Immature natural killer cell (primary cell): ENCODE measurements around the gene PSMA8. TPM values are rescaled to one million over a fixed set of nuclear protein-coding genes. Genes with fewer than 3 reads are reported as not detected.
"Not testable (repeated sequence)": the region's sequence is repeated elsewhere in the genome, so short reads cannot be mapped to it uniquely, and the experiment has no call there.

Experiments used
- DNase-seq, 3 donors: peaks; one replicate each; pipeline ENCODE4 v3.0.0; 2022; ENCODE audit warnings: mixed read lengths in 1 of 3
- H3K27ac Mint-ChIP-seq, 6 donors: one replicate each; pipeline ENCODE4 v1.8.0; 2020; ENCODE audit warnings: mixed read lengths in 6 of 6, mild to moderate bottlenecking in 5 of 6, inconsistent platforms in 4 of 6, moderate library complexity in 3 of 6
- H3K27me3 Mint-ChIP-seq, 3 donors: one replicate each; pipeline ENCODE4 v1.8.0; 2020 to 2021; ENCODE audit warnings: low read depth in 3 of 3, mild to moderate bottlenecking in 3 of 3, mixed read lengths in 3 of 3, moderate library complexity in 3 of 3, inconsistent platforms in 1 of 3
- H3K36me3 Mint-ChIP-seq, 3 donors: one replicate each; pipeline ENCODE4 v1.8.0; 2020; ENCODE audit warnings: mixed read lengths in 3 of 3, inconsistent platforms in 2 of 3, mild to moderate bottlenecking in 2 of 3
- H3K4me1 Mint-ChIP-seq, 2 donors: one replicate each; pipeline ENCODE4 v1.8.0; 2020; ENCODE audit warnings: inconsistent platforms in 2 of 2, mild to moderate bottlenecking in 2 of 2, mixed read lengths in 2 of 2, moderate library complexity in 1 of 2
- H3K4me3 Mint-ChIP-seq, 5 donors: one replicate each; pipeline ENCODE4 v1.8.0; 2020; ENCODE audit warnings: mild to moderate bottlenecking in 5 of 5, mixed read lengths in 5 of 5, inconsistent platforms in 3 of 5, moderate library complexity in 3 of 5
- H3K9me3 Mint-ChIP-seq, 6 donors: one replicate each; pipeline ENCODE4 v1.8.0; 2020; ENCODE audit warnings: mild to moderate bottlenecking in 6 of 6, mixed read lengths in 6 of 6, inconsistent platforms in 4 of 6, moderate library complexity in 3 of 6
- polyA plus RNA-seq, 3 donors: library from polyadenylated mRNA; unstranded; fragments of 300-500 nt; fragmentation: Illumina TruSeq; gene quantifications; one replicate each; pipeline ENCODE4 v1.2.3, GENCODE V29; 2021

PSMA8 gene
- polyA plus RNA-seq, 3 donors from 2014 or later = 1.4 to 3.2 TPM; not detected in 1

GRCh38 chr18:26121476-26121875, 12.2 kb upstream of the PSMA8 start:
- peaks cover 13 to 19% of the 10 kb centered on the region in 2 donors for H3K4me1 Mint-ChIP-seq
- DNase-seq = no peak
- H3K36me3 Mint-ChIP-seq = peaks cover 0 to 11% (median 0%) of the 10 kb centered on the region in 3 donors
- peaks cover 0 to 10% (median under 1%) of the 10 kb centered on the region in 6 donors for H3K9me3 Mint-ChIP-seq
- peaks cover 8 to 20% (median 17%) of the 10 kb centered on the region in 3 donors for H3K27me3 Mint-ChIP-seq
- no peak overlapping the region for H3K4me3 Mint-ChIP-seq
- peak overlapping the region in 1 of 6 donors; percentile 4 for H3K27ac Mint-ChIP-seq

GRCh38 chr18:26121994-26122393, 11.7 kb upstream of the PSMA8 start:
- H3K27me3 Mint-ChIP-seq = peaks cover 8 to 20% (median 17%) of the 10 kb centered on the region in 3 donors
- H3K4me1 Mint-ChIP-seq = peaks cover 13 to 17% of the 10 kb centered on the region in 2 donors
- peaks cover 0 to 10% (median under 1%) of the 10 kb centered on the region in 6 donors for H3K9me3 Mint-ChIP-seq
- DNase-seq, H3K27ac Mint-ChIP-seq, H3K4me3 Mint-ChIP-seq: not testable (repeated sequence)
- peaks cover 0 to 11% (median 0%) of the 10 kb centered on the region in 3 donors for H3K36me3 Mint-ChIP-seq

GRCh38 chr18:26127786-26128185, 5.9 kb upstream of the PSMA8 start:
- H3K27ac Mint-ChIP-seq = peak overlapping the region in 1 of 6 donors; percentile 9
- H3K4me3 Mint-ChIP-seq = no peak overlapping the region
- H3K27me3 Mint-ChIP-seq = peaks cover 0 to 8% (median 8%) of the 10 kb centered on the region in 3 donors
- peaks cover 2 to 7% of the 10 kb centered on the region in 2 donors for H3K4me1 Mint-ChIP-seq
- no peak for DNase-seq
- H3K36me3 Mint-ChIP-seq = peaks cover 0 to 8% (median 0%) of the 10 kb centered on the region in 3 donors
- H3K9me3 Mint-ChIP-seq = peaks cover 0 to 7% (median under 1%) of the 10 kb centered on the region in 6 donors

- H3K27ac Mint-ChIP-seq = peak overlapping the region in 1 of 6 donors; percentile 9
These were observed 5.5 kb upstream of the PSMA8 start for GRCh38 chr18:26128192-26128591.

GRCh38 chr18:26134107-26134506, 438 bp downstream of the PSMA8 start:
- Mint-ChIP-seq H3K4me1 (peaks cover 2 to 15% of the 10 kb centered on the region in 2 donors), H3K4me3 (peak overlapping the region; percentile 67 to 83 (median 78)), H3K27ac (peak overlapping the region; percentile 8 to 87 (median 76)), H3K27me3 (peaks cover 0 to 7% (median 7%) of the 10 kb centered on the region in 3 donors), H3K9me3 (no peaks in the 10 kb centered on the region), H3K36me3 (no peaks in the 10 kb centered on the region)
- DNase-seq = peak in 1 of 3 donors; percentile 3

More at GRCh38 chr18:26128192-26128591, 5.5 kb upstream of the PSMA8 start:
- not testable (repeated sequence) for H3K4me3 Mint-ChIP-seq, H3K4me1 Mint-ChIP-seq, DNase-seq, H3K27me3 Mint-ChIP-seq, H3K9me3 Mint-ChIP-seq, H3K36me3 Mint-ChIP-seq

GRCh38 chr18:26135548-26135947, 1.9 kb downstream of the PSMA8 start:
- peaks cover 2 to 7% (median 7%) of the 10 kb centered on the region in 3 donors for H3K27me3 Mint-ChIP-seq
- no peaks in the 10 kb centered on the region for H3K9me3 Mint-ChIP-seq
- H3K36me3 Mint-ChIP-seq = peaks cover 0 to 6% (median 0%) of the 10 kb centered on the region in 3 donors
- no peak overlapping the region for H3K27ac Mint-ChIP-seq
- H3K4me3 Mint-ChIP-seq = no peak overlapping the region
- DNase-seq = no peak
- H3K4me1 Mint-ChIP-seq = peaks cover 2 to 9% of the 10 kb centered on the region in 2 donors

GRCh38 chr18:26157326-26157725, 23.7 kb downstream of the PSMA8 start:
- DNase-seq = no peak
- H3K4me3 Mint-ChIP-seq = no peak overlapping the region
- H3K27me3 Mint-ChIP-seq = peaks cover 0 to 5% (median 2%) of the 10 kb centered on the region in 3 donors
- H3K27ac Mint-ChIP-seq = no peak overlapping the region
- no peaks in the 10 kb centered on the region for H3K4me1 Mint-ChIP-seq
- H3K9me3 Mint-ChIP-seq = no peaks in the 10 kb centered on the region
- H3K36me3 Mint-ChIP-seq = no peaks in the 10 kb centered on the region

- H3K4me3 Mint-ChIP-seq = no peak overlapping the region
- H3K4me1 Mint-ChIP-seq = no peaks in the 10 kb centered on the region
- peaks cover 0 to 4% (median 0%) of the 10 kb centered on the region in 3 donors for H3K36me3 Mint-ChIP-seq
- no peak overlapping the region for H3K27ac Mint-ChIP-seq
- peaks cover 0 to 3% (median 2%) of the 10 kb centered on the region in 3 donors for H3K27me3 Mint-ChIP-seq
- H3K9me3 Mint-ChIP-seq = no peaks in the 10 kb centered on the region
- no peak for DNase-seq
These were observed 25.7 kb downstream of the PSMA8 start for GRCh38 chr18:26159353-26159752.

- H3K27me3 Mint-ChIP-seq = peaks cover 2 to 6% (median 3%) of the 10 kb centered on the region in 3 donors
- peaks cover 0 to 4% (median 0%) of the 10 kb centered on the region in 3 donors for H3K36me3 Mint-ChIP-seq
- no peak overlapping the region for H3K27ac Mint-ChIP-seq
- H3K4me1 Mint-ChIP-seq = peaks cover 4 to 9% of the 10 kb centered on the region in 2 donors
- no peak overlapping the region for H3K4me3 Mint-ChIP-seq
- no peak for DNase-seq
- H3K9me3 Mint-ChIP-seq = no peaks in the 10 kb centered on the region
These were observed 30.9 kb downstream of the PSMA8 start for GRCh38 chr18:26164571-26164970.

GRCh38 chr18:26167592-26167991, 33.9 kb downstream of the PSMA8 start:
- H3K9me3 Mint-ChIP-seq, H3K4me1 Mint-ChIP-seq, H3K27ac Mint-ChIP-seq, H3K36me3 Mint-ChIP-seq, H3K27me3 Mint-ChIP-seq: not testable (repeated sequence)
- H3K4me3 Mint-ChIP-seq = peak overlapping the region in 1 of 5 donors; percentile 17
- peak; percentile 52 to 61 (median 59) for DNase-seq

GRCh38 chr18:26175481-26175880, 41.8 kb downstream of the PSMA8 start:
- Mint-ChIP-seq H3K4me1 (peaks cover 3 to 11% of the 10 kb centered on the region in 2 donors), H3K27ac (peak overlapping the region in 2 of 6 donors; percentile 64 to 71), H3K36me3 (no peaks in the 10 kb centered on the region), H3K9me3 (no peaks in the 10 kb centered on the region), H3K27me3 (peaks cover 0 to 8% (median 3%) of the 10 kb centered on the region in 3 donors), H3K4me3 (no peak overlapping the region)
- DNase-seq = peak in 1 of 3 donors; percentile 2

- Mint-ChIP-seq H3K36me3 (no peaks in the 10 kb centered on the region), H3K27ac (peak overlapping the region in 2 of 6 donors; percentile 71 to 72)
- DNase-seq = peak; percentile 15 to 25 (median 21)
These were observed 42.5 kb downstream of the PSMA8 start for GRCh38 chr18:26176134-26176533.

GRCh38 chr18:26181343-26181826, 47.7 kb downstream of the PSMA8 start:
- Mint-ChIP-seq H3K9me3 (no peaks in the 10 kb centered on the region), H3K27me3 (peaks cover 0 to 5% (median 0%) of the 10 kb centered on the region in 3 donors), H3K36me3 (no peaks in the 10 kb centered on the region), H3K27ac (no peak overlapping the region), H3K4me1 (peaks cover 0 to 8% of the 10 kb centered on the region in 2 donors), H3K4me3 (no peak overlapping the region)
- no peak for DNase-seq

More at GRCh38 chr18:26176134-26176533, 42.5 kb downstream of the PSMA8 start:
- Mint-ChIP-seq H3K4me1 (peaks cover 3 to 11% of the 10 kb centered on the region in 2 donors), H3K4me3 (peak overlapping the region in 1 of 5 donors; percentile 53), H3K27me3 (peaks cover 0 to 5% (median 3%) of the 10 kb centered on the region in 3 donors), H3K9me3 (no peaks in the 10 kb centered on the region)

- peaks cover 0 to 2% (median 0%) of the 10 kb centered on the region in 3 donors for H3K27me3 Mint-ChIP-seq
- H3K4me3 Mint-ChIP-seq = no peak overlapping the region
- no peaks in the 10 kb centered on the region for H3K36me3 Mint-ChIP-seq
- DNase-seq = no peak
- peaks cover 0 to 9% of the 10 kb centered on the region in 2 donors for H3K4me1 Mint-ChIP-seq
- no peaks in the 10 kb centered on the region for H3K9me3 Mint-ChIP-seq
- no peak overlapping the region for H3K27ac Mint-ChIP-seq
These were observed 49.9 kb downstream of the PSMA8 start for GRCh38 chr18:26183395-26184112.
